Hematopoietic multipotent progenitor cell treated with erythropoietin and hydrocortisone succinate and interleukin-3 and kit ligand, for 15 days (in vitro differentiated cells): Measurements from ENCODE around the gene CEND1.

ENCODE experiments used
- DNase-seq: peaks from one replicate; pipeline ENCODE4 v3.0.0-alpha.2; 2015; ENCODE audit warnings: low spot score

CEND1 gene

GRCh38 chr11:794766-795633 lies 5.1 kb upstream of the CEND1 start:
- DNase-seq, result no peak

DNA sequence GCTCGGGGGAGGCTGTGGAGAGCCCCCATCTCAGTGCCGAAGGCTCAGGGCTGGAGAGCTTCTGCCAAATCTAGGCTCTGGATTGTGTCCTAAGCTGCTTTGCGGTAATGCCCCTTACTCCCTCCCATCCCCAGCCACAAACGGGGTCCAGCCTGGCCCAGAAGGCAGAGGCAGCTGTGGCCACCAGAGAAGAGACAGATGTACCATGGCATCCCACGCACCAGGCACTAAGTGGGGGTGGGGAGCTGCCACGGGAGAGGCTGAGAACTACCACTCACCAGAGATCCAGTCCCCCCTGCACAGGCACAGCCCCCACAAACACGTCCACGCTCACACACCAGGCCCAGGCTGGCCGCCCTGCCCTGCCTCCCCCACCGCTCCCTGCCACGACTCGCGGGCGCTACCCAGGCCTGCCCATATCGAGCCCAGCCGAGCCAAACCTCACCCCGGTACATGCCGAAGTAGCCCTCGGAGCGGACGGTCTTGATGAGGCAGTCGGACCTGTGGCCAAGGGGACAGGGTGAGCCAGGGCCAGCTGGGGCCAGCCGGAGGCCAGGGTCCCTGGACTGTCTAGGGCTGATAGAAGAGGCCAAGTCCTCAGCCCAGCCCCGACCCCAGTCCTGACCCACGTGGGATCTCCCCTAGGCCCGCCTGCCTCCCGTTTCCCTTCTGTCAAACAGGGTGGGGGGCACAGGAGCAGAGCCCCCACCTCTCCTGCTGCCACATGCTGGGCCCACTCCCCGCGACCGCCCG lies 4.3 kb upstream of the CEND1 start:
- DNase-seq, result no peak

DNA sequence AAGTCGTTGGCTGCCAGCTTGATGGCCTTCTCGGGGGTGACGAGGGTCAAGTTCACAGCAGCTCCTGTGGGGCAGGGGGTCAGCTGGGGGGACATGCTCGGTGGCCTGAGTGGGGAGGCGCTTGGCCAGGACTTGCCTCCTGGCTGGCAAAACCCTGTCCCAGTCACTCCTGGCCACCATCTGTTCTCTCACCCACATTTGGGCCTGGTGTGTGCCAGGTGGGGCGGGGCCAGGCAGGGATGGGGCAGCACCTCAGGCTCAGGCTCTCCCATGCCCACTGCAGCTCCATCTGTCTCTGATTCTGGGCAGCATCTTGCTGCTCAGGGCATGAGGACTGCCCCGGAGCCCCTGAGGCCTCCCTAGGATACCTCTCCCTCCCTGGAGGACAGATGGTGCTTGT lies 3.7 kb upstream of the CEND1 start:
- no peak for DNase-seq

GRCh38 chr11:792873-793272 lies 3.0 kb upstream of the CEND1 start:
- no peak for DNase-seq

- no peak for DNase-seq
Measured at GRCh38 chr11:792535-792821, 2.6 kb upstream of the CEND1 start.

GRCh38 chr11:791658-792534 lies 2.0 kb upstream of the CEND1 start:
- no peak for DNase-seq

- no peak for DNase-seq
Measured at GRCh38 chr11:790721-791564, 1.1 kb upstream of the CEND1 start.

- no peak for DNase-seq
Measured at GRCh38 chr11:788953-789940, 643 bp downstream of the CEND1 start.

- no peak for DNase-seq
Measured at GRCh38 chr11:788009-788640, 1.8 kb downstream of the CEND1 start.

DNA sequence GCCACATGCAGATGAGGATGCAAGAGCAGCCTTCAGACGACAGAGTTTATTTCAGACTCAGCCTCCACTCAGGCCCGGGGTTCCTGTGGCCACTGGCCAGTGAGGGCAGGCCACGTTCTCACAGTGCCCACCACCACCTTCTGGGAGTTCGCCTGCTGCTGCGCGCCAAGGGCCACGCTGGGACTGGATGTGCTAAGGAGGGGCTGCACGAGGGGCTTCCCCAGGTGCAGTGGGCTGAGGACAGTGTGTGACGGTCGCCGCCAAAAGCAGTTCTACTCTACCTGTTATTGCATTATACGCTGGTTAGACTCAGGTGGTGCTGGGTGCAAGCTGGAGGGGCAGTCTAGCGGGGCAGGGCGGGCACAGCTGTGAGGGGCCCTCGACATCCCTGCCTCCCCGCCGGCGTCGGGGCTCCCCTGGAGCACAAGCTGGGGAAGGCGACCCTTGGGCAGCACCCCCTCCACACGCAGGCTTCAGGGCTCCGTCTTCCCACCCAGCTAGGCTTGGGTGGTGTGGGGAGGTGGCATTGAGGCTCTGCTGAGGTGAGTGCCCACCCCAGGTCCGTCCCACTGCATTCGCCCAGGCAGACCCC lies 2.7 kb downstream of the CEND1 start:
- DNase-seq, result no peak

DNA sequence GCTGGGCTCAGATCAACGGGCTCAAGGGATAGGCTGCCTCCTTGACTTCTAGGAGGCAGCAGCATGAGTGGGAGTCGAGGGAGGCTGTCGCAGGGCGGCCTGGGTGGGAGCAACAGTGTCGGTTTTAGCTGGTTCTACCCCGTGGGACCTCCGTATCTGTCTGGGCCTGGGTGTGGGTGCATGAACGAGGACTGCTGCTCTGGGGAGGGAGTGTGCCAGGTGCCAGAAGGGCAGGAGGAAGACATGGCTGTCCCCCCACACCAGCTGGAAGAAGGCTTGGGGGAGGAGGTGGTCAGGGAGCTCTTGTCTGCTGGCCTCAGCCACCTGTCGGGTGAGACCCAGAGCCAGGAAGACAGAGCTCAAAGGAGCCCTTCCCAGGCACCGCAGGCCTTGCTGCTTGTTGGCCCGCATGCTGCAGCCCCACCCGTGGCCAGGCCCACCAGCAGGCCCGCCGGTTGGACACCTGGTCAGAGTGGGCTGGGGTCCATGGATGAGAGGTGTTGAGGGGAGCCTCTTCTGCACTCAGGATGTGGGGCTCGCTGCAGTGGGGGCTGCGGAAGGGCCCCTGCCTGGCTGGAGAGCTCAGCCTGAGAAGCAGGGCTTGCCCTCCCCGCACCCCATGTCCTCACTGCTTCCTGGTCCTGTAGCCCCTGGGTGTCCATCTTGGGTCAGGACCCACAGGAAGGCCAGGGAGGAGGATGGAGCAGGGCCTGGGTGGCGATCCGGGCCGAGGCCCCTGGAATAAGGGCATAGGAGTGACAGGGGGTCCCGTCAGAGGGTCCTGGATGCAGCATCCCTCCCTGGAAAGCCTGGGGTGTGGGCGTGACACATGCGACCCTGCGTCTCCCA lies 3.4 kb downstream of the CEND1 start:
- no peak for DNase-seq

DNA sequence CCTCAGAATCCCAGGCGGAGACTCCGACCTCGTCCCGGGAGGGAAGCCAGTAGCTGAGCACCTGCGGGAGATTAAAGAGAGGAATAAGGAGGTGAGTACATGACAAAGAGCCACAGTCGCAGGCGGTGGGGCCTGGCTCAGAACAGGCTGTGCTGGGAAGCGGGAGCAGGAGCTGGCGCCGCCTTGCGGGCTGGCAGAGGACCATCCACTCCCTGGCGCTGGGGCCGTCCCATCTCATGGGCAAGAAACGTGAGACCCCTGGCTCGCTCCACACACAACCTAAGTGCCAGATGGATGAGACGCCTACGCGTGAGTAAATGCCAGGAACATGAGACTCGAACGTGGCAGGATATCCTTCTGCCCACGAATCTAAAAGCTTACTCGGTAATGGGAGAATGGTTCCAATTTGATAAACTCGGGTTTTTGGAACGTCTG lies 6.3 kb downstream of the CEND1 start:
- DNase-seq, result peak; percentile 40

DNA sequence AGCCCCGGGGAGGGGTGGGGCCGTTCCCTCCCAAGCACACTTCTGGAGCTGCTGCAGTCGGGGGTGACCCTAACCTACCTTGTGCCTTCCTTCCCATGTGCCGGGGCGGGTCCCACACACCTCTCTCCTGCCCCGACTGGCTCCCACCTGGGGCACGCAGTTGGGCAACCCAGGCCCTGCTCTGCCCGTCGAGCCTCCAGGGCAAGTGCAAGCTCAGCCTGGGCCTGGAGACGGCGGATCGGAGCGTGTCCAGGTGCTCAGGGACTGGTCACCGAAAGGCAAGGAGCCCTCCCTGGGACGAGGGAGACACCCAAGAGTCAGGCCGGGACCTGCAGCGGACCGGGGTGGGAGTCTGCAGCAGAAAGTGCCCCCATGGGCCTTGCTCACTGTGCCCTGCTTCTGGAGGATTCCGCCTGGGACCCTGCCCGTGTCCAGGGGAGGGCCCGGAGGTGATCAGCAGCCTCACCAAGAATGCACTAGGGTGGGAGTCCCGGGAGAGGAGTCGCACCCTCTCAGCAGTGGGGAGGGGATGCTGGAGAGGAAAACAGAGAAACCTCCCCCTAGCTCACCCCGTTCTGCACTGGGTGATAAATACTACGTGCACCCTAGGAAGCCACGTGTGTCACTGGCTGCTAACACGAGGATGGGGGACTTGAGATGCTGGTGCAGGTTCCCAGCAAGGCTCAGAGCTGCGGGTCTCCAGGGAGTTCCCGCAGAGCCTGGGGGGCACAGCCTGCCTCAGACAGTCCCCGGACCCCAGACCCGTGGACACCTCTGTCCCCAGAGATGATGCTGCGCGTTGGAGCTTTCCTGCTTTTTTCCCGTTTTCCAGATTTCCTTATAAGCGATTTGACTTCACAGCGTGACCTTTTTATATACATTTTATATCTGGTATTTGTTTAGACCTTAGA lies 7.4 kb downstream of the CEND1 start:
- no peak for DNase-seq

- no peak for DNase-seq
Measured at GRCh38 chr11:779955-780532, 9.8 kb downstream of the CEND1 start.

DNA sequence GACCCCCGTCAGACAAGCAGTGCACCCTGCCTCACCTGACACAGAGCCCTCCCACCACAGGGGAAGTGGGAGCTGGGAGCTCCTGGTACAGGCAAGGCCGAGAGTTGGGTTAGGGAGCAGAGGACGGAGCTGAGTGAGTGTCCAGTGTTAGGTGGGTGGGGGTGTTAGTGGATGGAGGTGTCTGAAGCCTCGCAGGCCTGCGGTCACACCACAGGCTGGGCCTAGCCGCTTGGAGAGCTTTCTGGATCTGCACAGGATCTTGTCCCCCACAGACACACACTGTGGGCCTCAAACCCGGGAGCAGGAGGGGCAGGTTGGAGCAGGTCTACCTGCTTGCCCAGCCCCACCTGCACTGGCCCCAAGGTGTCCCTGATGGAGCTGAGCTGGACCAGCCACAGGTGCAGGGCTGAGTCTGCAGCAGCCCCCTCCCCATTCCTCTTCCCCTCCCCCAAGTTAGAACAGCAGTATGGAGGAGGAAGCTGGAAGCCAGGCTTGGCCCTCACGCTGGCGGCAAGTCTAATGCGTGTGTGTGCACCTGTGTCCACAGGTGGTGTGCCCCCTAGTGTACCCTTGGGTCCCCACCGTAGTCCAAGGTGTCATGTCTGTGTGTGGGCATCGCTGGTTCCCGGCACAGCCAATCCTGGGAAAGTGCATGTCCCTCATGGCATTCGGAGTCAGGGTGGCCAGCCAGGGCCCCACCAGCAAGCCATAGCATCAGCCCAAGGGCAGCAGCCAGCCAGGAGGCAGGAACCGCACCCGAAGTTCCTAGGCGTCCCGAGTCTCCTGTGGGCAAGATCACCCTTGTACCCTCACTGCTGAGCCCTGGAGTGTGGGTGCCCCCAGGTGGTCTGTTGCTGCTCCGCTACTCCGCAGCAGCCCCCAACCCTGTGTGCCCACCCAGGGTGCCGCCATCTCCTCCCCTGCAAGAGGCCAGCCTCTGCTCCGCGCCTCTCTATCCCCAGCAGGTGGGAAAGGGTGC lies 10.6 kb downstream of the CEND1 start:
- no peak for DNase-seq
